Tibial nerve (tissue), 4 donors: ENCODE data around the gene FAM124B.

Source experiments
- CTCF ChIP-seq, 5 experiments: fragments of 200-600 bp in 3 of 5; fragments of 450-650 bp in 2 of 5; sonication (generic) in 3 of 5; IDR thresholded peaks; one replicate each; pipeline ENCODE4 v1.5.1; 2016 to 2019; ENCODE audit warnings: antibody characterized with exemption in 5 of 5, mild to moderate bottlenecking in 3 of 5, moderate library complexity in 2 of 5
- EP300 ChIP-seq, 2 donors: sonication (generic); formaldehyde crosslinking; IDR thresholded peaks; one replicate each; pipeline ENCODE4 v1.6.1; 2017; ENCODE audit warnings: antibody characterized with exemption in 2 of 2, mild to moderate bottlenecking in 1 of 2
- POLR2A ChIP-seq, 2 donors: fragments of 450-650 bp; IDR thresholded peaks; one replicate each; pipeline ENCODE4 v1.6.1; 2017; ENCODE audit warnings: antibody characterized with exemption in 2 of 2, mild to moderate bottlenecking in 2 of 2, moderate library complexity in 2 of 2

- TF ChIP-seq CTCF (IDR thresholded peaks at IDR 0.05), result no peak
- no peak for TF ChIP-seq POLR2A (IDR thresholded peaks at IDR 0.05)
- no peak for TF ChIP-seq EP300 (IDR thresholded peaks at IDR 0.05)
Measured at GRCh38 chr2:224345492-224345891, 56.4 kb downstream of the FAM124B start.
